HG03432 (cell line): Measurements from ENCODE around the gene LRSAM1.

Experiments
- ATAC-seq: cut with Tn5 transposase; IDR thresholded peaks from one replicate; pipeline ENCODE4 v1.9.1; 2021; ENCODE audit warnings: mild to moderate bottlenecking, moderate library complexity; ENCODE audit not compliant: unreplicated experiment

Gene LRSAM1

DNA sequence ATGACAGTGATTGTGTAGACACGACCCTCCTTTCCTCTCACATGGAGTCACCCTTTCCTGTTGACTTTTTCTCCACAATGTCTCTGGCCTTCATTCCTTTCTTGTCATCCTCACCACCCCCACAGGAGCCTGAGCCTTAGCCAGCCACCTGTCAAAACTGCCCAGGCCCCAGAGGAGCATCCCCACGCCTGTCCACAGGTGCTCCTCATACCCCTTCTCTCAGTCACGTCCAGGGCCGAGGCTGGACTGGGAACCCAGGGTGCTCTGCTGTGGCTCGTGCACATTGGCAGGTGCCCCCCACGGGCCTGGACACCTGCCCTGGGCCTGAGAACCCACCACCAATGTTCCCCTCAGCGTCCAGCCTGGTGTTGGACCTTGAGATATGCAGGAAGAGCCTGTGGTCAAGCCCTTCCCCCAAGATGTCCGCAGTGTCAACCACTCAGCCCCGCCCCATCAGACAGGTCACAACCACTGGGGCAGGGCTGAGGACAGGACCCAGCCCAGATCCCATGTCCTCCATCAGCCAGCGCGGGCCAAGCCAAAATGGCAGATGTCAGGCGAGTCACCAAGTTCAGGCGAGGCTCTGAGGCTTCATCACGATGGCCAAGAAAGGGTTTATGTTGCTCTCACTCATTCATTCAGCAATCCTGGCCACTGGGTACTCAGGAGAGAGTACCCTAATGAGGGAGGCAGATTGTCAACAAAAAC is 95.0 kb downstream of the LRSAM1 start:
- ATAC-seq, result no peak

DNA sequence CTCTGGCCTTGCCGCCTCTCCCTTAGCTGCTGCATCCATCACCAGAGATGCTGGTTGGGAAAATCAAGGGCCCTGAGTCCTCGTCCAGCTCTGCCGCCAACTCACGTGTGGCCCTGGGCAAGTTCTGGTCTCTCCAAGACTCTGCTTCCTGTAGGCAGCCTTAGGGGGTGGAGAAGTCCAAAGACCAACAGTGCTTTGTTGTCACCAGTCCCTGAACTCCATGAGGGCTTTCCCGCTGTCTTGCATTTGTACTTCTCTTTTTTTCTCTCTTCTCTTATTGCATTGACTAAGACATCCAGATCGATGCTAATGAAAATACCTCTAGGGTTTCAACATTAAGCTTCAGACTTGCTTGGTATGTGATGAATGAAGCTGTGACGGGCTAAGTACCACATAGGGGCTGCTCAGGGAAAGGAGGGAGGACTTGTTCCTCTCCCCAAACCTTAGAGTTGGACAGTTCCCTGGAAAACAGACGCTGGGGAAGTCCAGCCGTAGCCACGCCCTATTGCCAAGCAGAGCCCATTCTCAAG is 97.1 kb downstream of the LRSAM1 start:
- ATAC-seq, result no peak

DNA sequence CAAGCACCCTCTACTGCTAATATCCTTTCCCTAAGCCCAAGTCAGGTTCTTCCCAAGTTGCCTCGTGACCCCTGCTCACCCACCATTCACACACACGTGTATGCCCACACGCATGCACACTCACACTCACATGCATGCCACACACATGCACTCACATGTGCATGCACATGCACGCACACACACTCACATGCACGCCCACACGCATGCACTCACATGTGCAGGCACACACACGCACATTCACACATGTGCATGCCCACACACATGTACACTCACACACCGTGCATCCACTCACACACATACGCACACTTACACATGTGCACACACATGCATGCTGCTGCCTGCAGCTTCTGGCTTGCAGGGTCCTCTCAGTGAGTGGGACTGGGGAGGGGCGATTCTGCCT is 97.9 kb downstream of the LRSAM1 start:
- no peak for ATAC-seq

DNA sequence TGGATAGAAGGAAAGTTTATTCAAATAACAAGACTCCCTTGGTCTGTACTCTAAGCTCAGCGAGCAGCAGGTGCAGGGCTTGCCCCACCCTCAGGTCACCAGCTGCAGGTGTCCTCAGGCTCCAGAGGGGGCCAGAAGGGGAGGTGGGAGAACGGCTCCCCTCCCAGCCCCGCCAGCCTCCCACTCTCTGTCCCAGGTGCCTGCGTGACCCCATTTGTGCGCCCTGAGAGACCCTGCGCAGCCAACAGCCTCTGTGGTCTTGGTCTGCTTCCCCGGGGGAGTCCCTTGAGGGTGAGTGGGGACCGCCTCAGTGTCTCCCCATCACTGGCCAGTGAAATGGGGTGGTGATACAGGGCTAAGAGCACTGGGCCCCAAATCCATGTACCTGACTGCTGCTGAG is 98.4 kb downstream of the LRSAM1 start:
- no peak for ATAC-seq

DNA sequence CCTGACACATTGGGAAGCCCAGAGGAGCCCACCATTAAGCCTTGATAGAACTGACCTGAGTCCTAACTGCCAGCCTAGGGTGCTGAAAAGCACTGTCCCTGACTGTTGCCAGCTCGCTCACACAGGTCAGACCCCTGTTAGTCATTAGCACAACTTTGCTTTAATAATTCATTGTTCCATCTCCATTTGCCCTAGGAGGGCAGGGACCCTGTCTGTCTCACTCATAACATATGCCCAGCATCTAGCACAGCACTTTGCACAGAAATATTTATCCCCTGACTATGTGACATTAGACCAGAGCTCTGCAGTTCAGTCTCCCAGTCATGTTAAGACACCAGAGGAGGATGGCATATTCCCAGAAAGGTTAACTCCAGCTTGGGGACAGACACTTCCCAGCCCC is 99.0 kb downstream of the LRSAM1 start:
- ATAC-seq, result no peak

DNA sequence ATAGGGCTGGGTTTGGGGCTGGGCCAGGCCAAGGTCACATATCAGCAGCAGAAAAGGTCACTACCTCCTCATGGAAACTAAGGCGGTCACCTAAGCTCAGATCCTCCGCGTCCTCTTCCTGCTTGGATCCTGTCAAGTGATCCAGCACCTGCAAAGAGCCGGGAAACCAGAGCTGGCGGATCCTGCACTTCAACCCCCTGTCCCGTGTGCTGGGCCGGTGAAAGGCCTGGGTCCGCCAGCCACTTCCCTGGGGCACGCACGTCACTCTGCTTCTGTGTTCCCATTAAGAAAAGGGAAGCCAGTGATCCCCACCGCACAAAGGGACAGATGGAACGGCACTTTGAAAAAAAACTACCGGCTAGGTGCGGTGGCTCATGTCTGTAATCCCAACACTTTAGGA is 99.4 kb downstream of the LRSAM1 start:
- no peak for ATAC-seq
